Measurements from ENCODE around the gene CHFR.

DNA sequence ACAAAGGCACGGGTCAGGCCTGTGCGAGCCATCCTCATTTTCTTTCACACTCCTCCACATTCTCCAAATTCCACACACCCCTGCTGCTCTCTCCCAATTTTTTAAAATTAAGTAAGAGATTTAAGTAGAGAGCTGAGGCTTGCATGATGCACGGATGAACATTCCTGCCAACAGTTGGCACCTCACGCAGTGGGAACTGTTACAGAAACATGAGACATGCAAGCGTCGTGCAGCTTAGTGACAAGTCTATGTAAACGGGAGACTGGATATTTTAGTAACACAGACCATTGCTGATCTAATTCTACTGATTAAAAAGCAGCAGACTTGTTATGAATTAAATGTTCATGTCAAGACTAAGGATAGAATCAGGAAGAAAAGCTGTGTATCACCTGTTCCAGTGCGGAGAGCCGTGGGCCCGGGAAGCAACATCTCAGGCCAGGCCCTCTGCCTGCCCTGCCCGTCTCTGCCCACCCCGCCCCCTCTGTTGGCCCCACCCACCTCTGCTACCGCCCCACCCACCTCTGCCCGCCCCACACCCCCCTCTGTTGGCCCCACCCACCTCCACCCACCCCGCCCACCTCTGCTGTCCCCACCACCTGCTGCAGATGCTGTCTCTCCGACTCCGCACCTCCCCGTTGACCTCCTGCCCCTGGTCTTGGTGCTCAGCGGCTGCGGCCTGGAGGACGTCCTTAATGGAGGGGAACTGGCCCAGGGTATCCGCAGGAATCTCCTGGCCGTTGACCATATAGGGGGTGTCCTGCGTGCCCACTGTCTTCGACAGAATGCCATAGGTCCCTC, 79.9 kb downstream of the CHFR start:
- TF ChIP-seq, protein P1, sequence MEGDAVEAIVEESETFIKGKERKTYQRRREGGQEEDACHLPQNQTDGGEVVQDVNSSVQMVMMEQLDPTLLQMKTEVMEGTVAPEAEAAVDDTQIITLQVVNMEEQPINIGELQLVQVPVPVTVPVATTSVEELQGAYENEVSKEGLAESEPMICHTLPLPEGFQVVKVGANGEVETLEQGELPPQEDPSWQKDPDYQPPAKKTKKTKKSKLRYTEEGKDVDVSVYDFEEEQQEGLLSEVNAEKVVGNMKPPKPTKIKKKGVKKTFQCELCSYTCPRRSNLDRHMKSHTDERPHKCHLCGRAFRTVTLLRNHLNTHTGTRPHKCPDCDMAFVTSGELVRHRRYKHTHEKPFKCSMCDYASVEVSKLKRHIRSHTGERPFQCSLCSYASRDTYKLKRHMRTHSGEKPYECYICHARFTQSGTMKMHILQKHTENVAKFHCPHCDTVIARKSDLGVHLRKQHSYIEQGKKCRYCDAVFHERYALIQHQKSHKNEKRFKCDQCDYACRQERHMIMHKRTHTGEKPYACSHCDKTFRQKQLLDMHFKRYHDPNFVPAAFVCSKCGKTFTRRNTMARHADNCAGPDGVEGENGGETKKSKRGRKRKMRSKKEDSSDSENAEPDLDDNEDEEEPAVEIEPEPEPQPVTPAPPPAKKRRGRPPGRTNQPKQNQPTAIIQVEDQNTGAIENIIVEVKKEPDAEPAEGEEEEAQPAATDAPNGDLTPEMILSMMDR (IDR thresholded peaks at IDR 0.05): no peak
- no peak for TF ChIP-seq POLR2A (IDR thresholded peaks at IDR 0.05)

All from uterus (tissue), 2 donors.